Peyer's patch (tissue), 4 donors: ENCODE results near the gene QSER1.

ENCODE experiments used
- CTCF ChIP-seq, 6 experiments: fragments of 450-650 bp in 4 of 6; fragments of 200-600 bp in 2 of 6; sonication (generic) in 1 of 6; IDR thresholded peaks; one replicate each; pipeline ENCODE4 v1.5.1; 2017 to 2019; ENCODE audit warnings: antibody characterized with exemption in 6 of 6, mild to moderate bottlenecking in 3 of 6, moderate library complexity in 1 of 6
- POLR2A ChIP-seq, 2 donors: fragments of 450-650 bp; IDR thresholded peaks; one replicate each; pipeline ENCODE4 v1.5.1; 2017; ENCODE audit warnings: antibody characterized with exemption in 2 of 2, mild to moderate bottlenecking in 2 of 2, moderate library complexity in 2 of 2

GRCh38 chr11:32968541-32968940 is 75.9 kb downstream of the QSER1 start:
- no peak for TF ChIP-seq POLR2A (IDR thresholded peaks at IDR 0.05)
- no peak for TF ChIP-seq CTCF (IDR thresholded peaks at IDR 0.05)
